Ishikawa (cell line): ENCODE results near the gene ARCN1.

Experiments used
- CEBPB ChIP-seq: IDR thresholded peaks from 2 replicates; pipeline ENCODE4 v1.6.1; 2012
- CREB1 ChIP-seq: IDR thresholded peaks from 2 replicates; pipeline ENCODE4 v1.6.1; 2012; ENCODE audit warnings: low read depth
- EGR1 ChIP-seq: IDR thresholded peaks from 2 replicates; pipeline ENCODE4 v1.6.1; 2012
- EP300 ChIP-seq: IDR thresholded peaks from 2 replicates; pipeline ENCODE4 v1.6.1; 2012; ENCODE audit warnings: borderline replicate concordance
- FOXM1 ChIP-seq: IDR thresholded peaks from 2 replicates; pipeline ENCODE4 v1.6.1; 2012; ENCODE audit warnings: low read depth, borderline replicate concordance
- NFIC ChIP-seq: IDR thresholded peaks from 2 replicates; pipeline ENCODE4 v1.6.1; 2012
- RAD21 ChIP-seq: IDR thresholded peaks from 2 replicates; pipeline ENCODE4 v1.6.1; 2012; ENCODE audit warnings: low read depth
- TAF1 ChIP-seq: IDR thresholded peaks from 2 replicates; pipeline ENCODE4 v1.6.1; 2012; ENCODE audit warnings: low read depth, mild to moderate bottlenecking
- TCF12 ChIP-seq: IDR thresholded peaks from 2 replicates; pipeline ENCODE4 v1.6.1; 2012; ENCODE audit warnings: low read depth
- TEAD4 ChIP-seq: IDR thresholded peaks from 2 replicates; pipeline ENCODE4 v1.6.1; 2012
- YY1 ChIP-seq: IDR thresholded peaks from 2 replicates; pipeline ENCODE4 v1.6.1; 2012; ENCODE audit warnings: low read depth
- ZBTB7A ChIP-seq: IDR thresholded peaks from 2 replicates; pipeline ENCODE4 v1.6.1; 2012; ENCODE audit warnings: low read depth
- TF ChIP-seq, protein P1 (sequence below): IDR thresholded peaks from 2 replicates; pipeline ENCODE4 v1.6.1; 2012
- TF ChIP-seq, protein P2 (sequence below): IDR thresholded peaks from 2 replicates; pipeline ENCODE4 v1.6.1; 2012
- TF ChIP-seq, protein P3 (sequence below): IDR thresholded peaks from 2 replicates; pipeline ENCODE4 v1.6.1; 2012; ENCODE audit warnings: low read depth, mild to moderate bottlenecking

ARCN1 gene

DNA sequence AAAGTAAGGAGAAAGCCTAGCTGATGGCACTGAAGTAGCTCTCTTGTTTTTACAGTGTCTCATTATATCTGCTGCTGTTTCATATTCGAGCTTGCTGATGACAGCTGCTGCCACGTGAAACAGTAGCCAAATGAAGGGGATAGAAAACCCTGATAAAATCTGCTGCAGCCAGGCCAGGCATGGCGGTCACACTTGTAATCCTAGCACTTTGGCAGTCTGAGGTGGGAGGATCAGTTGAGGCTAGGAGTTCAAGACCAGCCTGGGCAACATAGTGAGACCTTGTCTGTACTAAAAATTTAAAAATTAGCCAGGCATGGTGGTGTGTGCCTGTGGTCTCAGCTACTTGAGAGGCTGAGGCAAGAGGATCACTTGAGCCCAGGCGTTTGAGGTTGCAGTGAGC, 19.9 kb upstream of the ARCN1 start:
- TF ChIP-seq CREB1 (no peak), EGR1 (no peak), TEAD4 (no peak), ZBTB7A (no peak), RAD21 (no peak)
- TF ChIP-seq, protein P1, sequence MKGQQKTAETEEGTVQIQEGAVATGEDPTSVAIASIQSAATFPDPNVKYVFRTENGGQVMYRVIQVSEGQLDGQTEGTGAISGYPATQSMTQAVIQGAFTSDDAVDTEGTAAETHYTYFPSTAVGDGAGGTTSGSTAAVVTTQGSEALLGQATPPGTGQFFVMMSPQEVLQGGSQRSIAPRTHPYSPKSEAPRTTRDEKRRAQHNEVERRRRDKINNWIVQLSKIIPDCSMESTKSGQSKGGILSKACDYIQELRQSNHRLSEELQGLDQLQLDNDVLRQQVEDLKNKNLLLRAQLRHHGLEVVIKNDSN = no peak

DNA sequence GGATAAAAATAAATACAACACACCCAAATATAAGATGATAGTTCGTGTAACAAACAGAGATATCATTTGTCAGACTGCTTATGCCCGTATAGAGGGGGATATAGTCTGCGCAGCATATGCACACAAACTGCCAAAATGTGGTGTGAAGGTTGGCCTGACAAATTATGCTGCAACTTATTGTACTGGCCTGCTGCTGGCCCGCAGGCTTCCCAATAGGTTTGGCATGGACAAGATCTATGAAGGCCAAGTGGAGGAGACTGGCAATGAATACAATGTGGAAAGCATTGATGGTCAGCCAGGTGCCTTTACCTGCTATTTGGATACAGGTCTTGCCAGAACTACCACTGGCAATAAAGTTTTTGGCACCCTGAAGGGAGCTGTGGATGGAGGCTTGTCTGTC, 11.4 kb upstream of the ARCN1 start:
- TF ChIP-seq, protein P2, sequence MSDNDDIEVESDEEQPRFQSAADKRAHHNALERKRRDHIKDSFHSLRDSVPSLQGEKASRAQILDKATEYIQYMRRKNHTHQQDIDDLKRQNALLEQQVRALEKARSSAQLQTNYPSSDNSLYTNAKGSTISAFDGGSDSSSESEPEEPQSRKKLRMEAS = no peak
- TF ChIP-seq CREB1 (no peak), EGR1 (no peak), CEBPB (no peak), TCF12 (no peak), NFIC (no peak), TEAD4 (no peak), EP300 (no peak), TAF1 (no peak), YY1 (no peak)
- TF ChIP-seq, protein P1 = no peak
- TF ChIP-seq, protein P3, sequence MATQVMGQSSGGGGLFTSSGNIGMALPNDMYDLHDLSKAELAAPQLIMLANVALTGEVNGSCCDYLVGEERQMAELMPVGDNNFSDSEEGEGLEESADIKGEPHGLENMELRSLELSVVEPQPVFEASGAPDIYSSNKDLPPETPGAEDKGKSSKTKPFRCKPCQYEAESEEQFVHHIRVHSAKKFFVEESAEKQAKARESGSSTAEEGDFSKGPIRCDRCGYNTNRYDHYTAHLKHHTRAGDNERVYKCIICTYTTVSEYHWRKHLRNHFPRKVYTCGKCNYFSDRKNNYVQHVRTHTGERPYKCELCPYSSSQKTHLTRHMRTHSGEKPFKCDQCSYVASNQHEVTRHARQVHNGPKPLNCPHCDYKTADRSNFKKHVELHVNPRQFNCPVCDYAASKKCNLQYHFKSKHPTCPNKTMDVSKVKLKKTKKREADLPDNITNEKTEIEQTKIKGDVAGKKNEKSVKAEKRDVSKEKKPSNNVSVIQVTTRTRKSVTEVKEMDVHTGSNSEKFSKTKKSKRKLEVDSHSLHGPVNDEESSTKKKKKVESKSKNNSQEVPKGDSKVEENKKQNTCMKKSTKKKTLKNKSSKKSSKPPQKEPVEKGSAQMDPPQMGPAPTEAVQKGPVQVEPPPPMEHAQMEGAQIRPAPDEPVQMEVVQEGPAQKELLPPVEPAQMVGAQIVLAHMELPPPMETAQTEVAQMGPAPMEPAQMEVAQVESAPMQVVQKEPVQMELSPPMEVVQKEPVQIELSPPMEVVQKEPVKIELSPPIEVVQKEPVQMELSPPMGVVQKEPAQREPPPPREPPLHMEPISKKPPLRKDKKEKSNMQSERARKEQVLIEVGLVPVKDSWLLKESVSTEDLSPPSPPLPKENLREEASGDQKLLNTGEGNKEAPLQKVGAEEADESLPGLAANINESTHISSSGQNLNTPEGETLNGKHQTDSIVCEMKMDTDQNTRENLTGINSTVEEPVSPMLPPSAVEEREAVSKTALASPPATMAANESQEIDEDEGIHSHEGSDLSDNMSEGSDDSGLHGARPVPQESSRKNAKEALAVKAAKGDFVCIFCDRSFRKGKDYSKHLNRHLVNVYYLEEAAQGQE = no peak

DNA sequence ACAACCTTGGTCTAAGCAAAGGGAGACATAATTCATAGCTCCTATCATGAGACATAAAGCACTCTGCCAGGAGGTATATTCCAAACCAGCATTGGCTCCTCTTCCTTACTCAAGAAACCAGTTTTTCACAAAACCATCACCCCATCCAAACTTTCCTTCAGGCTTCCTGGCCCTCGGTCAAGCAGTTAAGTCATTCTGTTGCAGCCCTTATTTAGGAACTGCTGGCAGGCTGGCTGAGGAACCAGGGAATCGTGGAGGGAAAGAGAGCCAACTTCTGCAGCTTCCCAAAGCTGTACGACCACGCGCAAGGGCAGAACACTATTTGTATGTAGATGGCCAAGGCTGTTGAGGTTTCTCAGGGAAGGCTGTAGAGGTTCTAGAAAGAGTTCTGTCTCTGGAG, 7.2 kb upstream of the ARCN1 start:
- TF ChIP-seq YY1 (no peak), CREB1 (no peak), NFIC (no peak), EGR1 (no peak), TCF12 (no peak), RAD21 (no peak), CEBPB (no peak), FOXM1 (no peak), EP300 (no peak), ZBTB7A (no peak), TAF1 (no peak), TEAD4 (no peak)
- TF ChIP-seq, protein P1 = no peak
- TF ChIP-seq, protein P3 = no peak
- TF ChIP-seq, protein P2 = no peak

DNA sequence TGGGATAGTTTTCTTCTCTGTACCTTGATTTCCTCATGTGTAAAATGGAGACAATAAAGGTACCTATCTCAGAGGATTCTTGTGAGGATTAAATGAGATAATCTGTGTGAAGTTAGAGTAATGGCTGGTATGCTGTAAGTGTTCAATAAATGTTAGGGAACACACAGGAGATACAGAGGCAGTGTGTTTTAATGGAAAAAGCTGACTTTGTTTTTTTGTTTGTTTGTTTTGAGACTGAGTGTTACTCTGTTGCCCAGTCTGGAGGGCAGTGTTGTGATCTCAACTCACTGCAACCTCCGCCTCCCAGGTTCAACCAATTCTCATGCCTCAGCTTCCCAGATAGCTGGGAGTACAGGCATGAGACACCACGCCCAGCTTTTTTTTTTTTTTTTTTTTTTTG, 2.5 kb upstream of the ARCN1 start:
- TF ChIP-seq, protein P1 = no peak
- TF ChIP-seq RAD21 (no peak), EP300 (no peak), TCF12 (no peak), TAF1 (no peak), NFIC (no peak), ZBTB7A (no peak), CREB1 (no peak), TEAD4 (no peak), EGR1 (no peak)

DNA sequence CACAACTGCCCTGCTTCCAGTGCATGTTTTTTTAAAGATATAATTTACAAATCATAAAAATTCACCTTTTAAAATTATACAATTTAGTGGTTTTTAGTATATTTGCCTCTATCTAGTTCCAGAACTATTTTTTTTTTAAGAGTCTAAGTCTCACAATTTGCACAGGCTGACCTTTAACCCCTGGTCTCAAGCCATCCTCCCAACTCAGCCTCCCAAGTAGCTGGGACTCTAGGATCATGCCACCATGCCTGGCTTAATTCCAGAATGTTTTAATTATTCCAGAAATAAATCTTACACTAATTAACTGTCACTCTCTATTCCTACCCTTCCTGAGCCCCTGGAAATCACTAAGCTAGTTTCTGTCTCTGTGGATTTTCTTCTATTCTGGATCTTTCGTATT, 1.4 kb upstream of the ARCN1 start:
- no peak for TF ChIP-seq RAD21
- TF ChIP-seq, protein P3 = no peak
- no peak for TF ChIP-seq CEBPB
- TF ChIP-seq TAF1 = no peak
- no peak for TF ChIP-seq EP300
- no peak for TF ChIP-seq TEAD4
- TF ChIP-seq, protein P2 = no peak
- TF ChIP-seq TCF12 = no peak
- no peak for TF ChIP-seq EGR1
- no peak for TF ChIP-seq YY1
- no peak for TF ChIP-seq FOXM1
- no peak for TF ChIP-seq NFIC
- no peak for TF ChIP-seq CREB1
- TF ChIP-seq ZBTB7A = no peak
- TF ChIP-seq, protein P1 = no peak
